HCT116 (cell line): ENCODE data around the gene LTBP4. TPM values are rescaled to one million over a fixed set of nuclear protein-coding genes. Genes with fewer than 3 reads are reported as not detected.

ENCODE experiments used
- ATAC-seq: fragments of 200-7000 bp; cut with Tn5 transposase; 2 replicates; pipeline ENCODE4 v1.9.1; 2020; ENCODE audit warnings: mild to moderate bottlenecking, moderate library complexity
- BruUV-seq: library from RNA; stranded (reverse); fragments of 400-500 nt; replicated peaks from 2 replicates; lab custom pipeline; 2021; lab: Mats Ljungman, UMichigan
- CTCF ChIA-PET: fragments of 300-600 bp; sonication (Branson Sonifier 250); formaldehyde crosslinking; loops from one replicate; lab custom pipeline; 2021; ENCODE audit warnings: antibody characterized with exemption; lab: Charles Lee
- POLR2A ChIA-PET: fragments of 300-600, 350-600 bp; sonication (Branson Sonifier 250); formaldehyde crosslinking; loops from one replicate; lab custom pipeline; 2021; ENCODE audit warnings: antibody characterized with exemption; lab: Charles Lee
- RAD21 ChIA-PET, 2 experiments: fragments of 300-600 bp; sonication (Branson Sonifier 250); formaldehyde crosslinking; loops; one replicate each; lab custom pipeline; 2023; ENCODE audit warnings: low total read pairs in 2 of 2; ENCODE audit not compliant: uncharacterized antibody in 2 of 2, unreplicated experiment in 2 of 2, low non-redundant PET in 1 of 2; lab: Charles Lee
- DNase-seq: peaks from one replicate; pipeline ENCODE4 v3.0.0-alpha.2; 2010; ENCODE audit warnings: low read depth, low spot score
- H2AFZ ChIP-seq: fragments of 200-600 bp; shearing (Covaris generic), sonication (generic); 2 replicates; pipeline ENCODE4 v1.6.1; 2017; ENCODE audit warnings: low read depth, mixed run types, mixed read lengths, antibody characterized with exemption, low read length; ENCODE audit not compliant: poor library complexity, severe bottlenecking
- H3K27ac ChIP-seq: 2 replicates; pipeline ENCODE4 v1.5.1; 2012; ENCODE audit warnings: low read depth, low read length
- H3K27me3 ChIP-seq: fragments of 200-600 bp; sonication (generic); 2 replicates; pipeline ENCODE4 v1.6.1; 2016; ENCODE audit warnings: mixed run types, low read length, mixed read lengths; ENCODE audit not compliant: insufficient read depth
- H3K36me3 ChIP-seq, 2 experiments: fragments of 200-500 bp in 1 of 2; fragments of 200-600 bp in 1 of 2; sonication (Bioruptor generic) in 1 of 2; sonication (generic) in 1 of 2; 2 replicates each; pipeline versions ENCODE4 v1.5.1 to v1.6.1; 2014 to 2016; ENCODE audit warnings: low read length in 2 of 2, inconsistent platforms in 1 of 2, mixed read lengths in 1 of 2, mixed run types in 1 of 2; ENCODE audit not compliant: insufficient read depth in 2 of 2, control insufficient read depth in 1 of 2
- H3K4me1 ChIP-seq, 2 experiments: fragments of 200-600 bp in 1 of 2; sonication (generic) in 1 of 2; 2 replicates each; pipeline versions ENCODE4 v1.5.1 to v1.6.1; 2012 to 2017; ENCODE audit warnings: low read length in 2 of 2, inconsistent platforms in 1 of 2, mild to moderate bottlenecking in 1 of 2, mixed read lengths in 1 of 2, mixed run types in 1 of 2, moderate library complexity in 1 of 2; ENCODE audit not compliant: insufficient read depth in 2 of 2, control insufficient read depth in 1 of 2
- H3K4me2 ChIP-seq: fragments of 200-600 bp; sonication (generic); 2 replicates; pipeline ENCODE4 v1.6.1; 2017; ENCODE audit warnings: mixed run types, low read length, mixed read lengths
- H3K4me3 ChIP-seq, 2 experiments: fragments of 200-600 bp in 1 of 2; sonication (generic) in 1 of 2; replicated peaks in 1 of 2; 2 replicates each; pipeline ENCODE4 v1.5.1; 2011 to 2016; ENCODE audit warnings: low read length in 2 of 2, control low read depth in 1 of 2, low read depth in 1 of 2, mild to moderate bottlenecking in 1 of 2, mixed read lengths in 1 of 2, mixed run types in 1 of 2
- H3K79me2 ChIP-seq: fragments of 200-600 bp; sonication (generic); 2 replicates; pipeline ENCODE4 v1.6.1; 2017; ENCODE audit warnings: mild to moderate bottlenecking, mixed run types, low read length, moderate library complexity, mixed read lengths; ENCODE audit not compliant: insufficient read depth
- H3K9ac ChIP-seq: fragments of 200-600 bp; sonication (generic); 2 replicates; pipeline ENCODE4 v1.6.1; 2016; ENCODE audit warnings: low read length, mixed read lengths
- H3K9me2 ChIP-seq: fragments of 200-600 bp; sonication (generic), shearing (Covaris generic); 2 replicates; pipeline ENCODE4 v1.6.1; 2017; ENCODE audit warnings: mixed run types, mild to moderate bottlenecking, moderate library complexity; ENCODE audit not compliant: insufficient read depth
- H3K9me3 ChIP-seq, 2 experiments: fragments of 200-500 bp in 1 of 2; fragments of 200-600 bp in 1 of 2; sonication (Bioruptor generic) in 1 of 2; sonication (generic) in 1 of 2; 2 replicates each; pipeline ENCODE4 v1.6.1; 2014 to 2017; ENCODE audit warnings: low read length in 2 of 2, mixed read lengths in 2 of 2, inconsistent platforms in 1 of 2, low read depth in 1 of 2, mild to moderate bottlenecking in 1 of 2, mixed run types in 1 of 2, moderate library complexity in 1 of 2; ENCODE audit not compliant: control insufficient read depth in 1 of 2, insufficient read depth in 1 of 2
- H4K20me1 ChIP-seq: fragments of 200-600 bp; sonication (generic), shearing (Covaris generic); 2 replicates; pipeline ENCODE4 v1.6.1; 2017; ENCODE audit warnings: mixed run types, mild to moderate bottlenecking, moderate library complexity; ENCODE audit not compliant: insufficient read depth
- CBX3 ChIP-seq: IDR thresholded peaks from 2 replicates; pipeline ENCODE4 v1.6.1; 2012; ENCODE audit warnings: low read depth
- CTCF ChIP-seq, 3 experiments: fragments of 200-600 bp in 1 of 3; sonication (generic) in 1 of 3; IDR thresholded peaks in 2 of 3; conservative IDR thresholded peaks in 1 of 3; 2 replicates each; pipeline ENCODE4 v1.5.1; 2012 to 2017; ENCODE audit warnings: low read depth in 2 of 3, low read length in 2 of 3, antibody characterized with exemption in 1 of 3, borderline replicate concordance in 1 of 3, control low read depth in 1 of 3, mild to moderate bottlenecking in 1 of 3, mixed read lengths in 1 of 3, mixed run types in 1 of 3, moderate library complexity in 1 of 3; ENCODE audit not compliant: insufficient read depth in 1 of 3
- EGR1 ChIP-seq: IDR thresholded peaks from 2 replicates; pipeline ENCODE4 v1.6.1; 2012; ENCODE audit warnings: low read depth
- EZH2 ChIP-seq: fragments of 200-600 bp; sonication (generic); IDR thresholded peaks from 2 replicates; pipeline ENCODE4 v1.6.1; 2017; ENCODE audit warnings: antibody characterized with exemption, mixed run types
- FOSL1 ChIP-seq: IDR thresholded peaks from 2 replicates; pipeline ENCODE4 v1.6.1; 2012; ENCODE audit warnings: low read depth
- MAX ChIP-seq: IDR thresholded peaks from 2 replicates; pipeline ENCODE4 v1.6.1; 2012
- REST ChIP-seq: IDR thresholded peaks from 2 replicates; pipeline ENCODE4 v1.6.1; 2012; ENCODE audit warnings: low read depth
- YY1 ChIP-seq: IDR thresholded peaks from 2 replicates; pipeline ENCODE4 v1.6.1; 2011; ENCODE audit warnings: low read length, low read depth, moderate library complexity, mild to moderate bottlenecking; ENCODE audit not compliant: insufficient replicate concordance; ENCODE audit errors: extremely low read depth
- ZFX ChIP-seq: fragments of 450-650 bp; IDR thresholded peaks from 2 replicates; pipeline ENCODE4 v1.6.1; 2017
- intact Hi-C: fragments of 100-400 bp; cut with micrococcal nuclease; formaldehyde crosslinking; loops from 2 replicates; pipeline ENCODE4 v1.10.0; 2022
- total RNA-seq: library from RNA; stranded (reverse); gene quantifications from one replicate; pipeline ENCODE4 v1.2.1, GENCODE V29; 2021; ENCODE audit not compliant: unreplicated experiment

Gene LTBP4
- total RNA-seq, 1 experiment from 2014 or later, result 310 TPM

GRCh38 chr19:40672038-40672437 is 70.9 kb downstream of the LTBP4 start:
- POLR2A ChIA-PET, result no interaction called here

GRCh38 chr19:40672573-40673299 is 71.6 kb downstream of the LTBP4 start:
- H3K9ac ChIP-seq, result no peak overlapping the region
- ChIA-PET CTCF (no interaction called here), POLR2A (no interaction called here), RAD21 (no interaction called here)
- TSS peak; percentile 39 for BruUV-seq
- no peaks in the 10 kb centered on the region for H3K27me3 ChIP-seq
- peaks cover 60 to 70% of the 10 kb centered on the region in 2 experiments for H3K36me3 ChIP-seq
- intact Hi-C loops, result no loop called here
- no peak overlapping the region for H2AFZ ChIP-seq
- H3K27ac ChIP-seq, result no peak overlapping the region
- peaks cover 0 to 12% of the 10 kb centered on the region in 2 experiments; a peak in 1 of 4 replicates for H3K9me3 ChIP-seq
- H3K4me3 ChIP-seq, result no peak overlapping the region
- no peak for ATAC-seq
- H3K9me2 ChIP-seq, result no peaks in the 10 kb centered on the region
- H3K79me2 ChIP-seq, result no peaks in the 10 kb centered on the region
- DNase-seq, result no peak
- no peak overlapping the region for H3K4me2 ChIP-seq
- no peaks in the 10 kb centered on the region; a peak in 1 of 4 replicates for H3K4me1 ChIP-seq
- H4K20me1 ChIP-seq, result no peaks in the 10 kb centered on the region
- TF ChIP-seq CTCF (IDR thresholded peaks at IDR 0.05 in 2 of 3, conservative IDR thresholded peaks at IDR 0.05 in 1 of 3; ENCODE audit: borderline replicate concordance in 1 of 3, insufficient read depth in 1 of 3, low read depth in 2 of 3, low read length in 2 of 3) (no peak), EZH2 (no peak), MAX (no peak), REST (no peak), CBX3 (no peak), YY1 (no peak), EGR1 (no peak), ZFX (no peak)

More at GRCh38 chr19:40672038-40672437, 70.9 kb downstream of the LTBP4 start:
- H3K9me2 ChIP-seq, result no peaks in the 10 kb centered on the region
- H3K4me2 ChIP-seq, result no peak overlapping the region
- H3K4me3 ChIP-seq, result no peak overlapping the region
- H3K79me2 ChIP-seq, result no peaks in the 10 kb centered on the region
- H3K27me3 ChIP-seq, result no peaks in the 10 kb centered on the region
- TF ChIP-seq FOSL1, result no peak
- H3K36me3 ChIP-seq, result peaks cover 56 to 68% of the 10 kb centered on the region in 2 experiments
- H4K20me1 ChIP-seq, result no peaks in the 10 kb centered on the region
- ChIA-PET CTCF (no interaction called here), RAD21 (no interaction called here)
- DNase-seq (no peak), ATAC-seq (no peak)
- peaks cover 0 to 12% of the 10 kb centered on the region in 2 experiments; a peak in 1 of 4 replicates for H3K9me3 ChIP-seq
- no peak overlapping the region for H3K27ac ChIP-seq
- H2AFZ ChIP-seq, result no peak overlapping the region
- intact Hi-C loops, result no loop called here
- peaks cover under 1 to 4% of the 10 kb centered on the region in 2 experiments for H3K4me1 ChIP-seq
- H3K9ac ChIP-seq, result no peak overlapping the region
- BruUV-seq, result no TSS peak
